Prostate gland (tissue), 2 donors: ENCODE measurements around the gene CCL26. TPM values are rescaled to one million over a fixed set of nuclear protein-coding genes. Genes with fewer than 3 reads are reported as not detected.

Experiments
- DNase-seq: peaks from one replicate; pipeline ENCODE4 v3.0.0-alpha.2; 2019; ENCODE audit warnings: low spot score
- H3K27ac ChIP-seq, 2 donors: fragments of 200-600 bp; sonication (generic); 2 replicates each; pipeline ENCODE4 v1.5.1; 2017 to 2019
- H3K27me3 ChIP-seq: fragments of 200-600 bp; sonication (generic); replicated peaks from 2 replicates; pipeline ENCODE4 v1.5.1; 2019; ENCODE audit not compliant: insufficient read depth
- H3K36me3 ChIP-seq, 2 donors: fragments of 200-600 bp; sonication (generic); 1 replicate in 1 of 2; 2 replicates in 1 of 2; pipeline versions ENCODE4 v1.5.1 to v1.8.1; 2017 to 2019
- H3K4me1 ChIP-seq: fragments of 200-600 bp; sonication (generic); replicated peaks from 2 replicates; pipeline ENCODE4 v1.5.1; 2019
- H3K4me3 ChIP-seq, 2 donors: fragments of 200-600 bp; sonication (generic); 2 replicates each; pipeline ENCODE4 v1.5.1; 2017 to 2019
- H3K9me3 ChIP-seq: fragments of 200-600 bp; sonication (generic); 2 replicates; pipeline ENCODE4 v1.5.1; 2017
- POLR2A ChIP-seq: fragments of 450-650 bp; IDR thresholded peaks from one replicate; pipeline ENCODE4 v1.6.1; 2016; ENCODE audit warnings: antibody characterized with exemption, mild to moderate bottlenecking
- POLR2AphosphoS5 ChIP-seq: sonication (generic); formaldehyde crosslinking; IDR thresholded peaks from one replicate; pipeline ENCODE4 v1.6.1; 2017; ENCODE audit warnings: antibody characterized with exemption
- WGBS: methylation state at CpG from one replicate; pipeline ENCODE4 v1.1.5; 2018; 5-methylcytosine and 5-hydroxymethylcytosine counted together
- intact Hi-C: fragments of 100-400 bp; cut with DNase I; formaldehyde crosslinking; loops from one replicate; pipeline ENCODE4 v1.14.2; 2022
- total RNA-seq, 2 donors: library from RNA; depleted of rRNA; stranded (reverse); fragments of >200 nt; gene quantifications; one replicate each; pipeline ENCODE4 v1.1.0, GENCODE V29; 2016
- TF ChIP-seq, protein P1 (sequence below), 4 experiments: fragments of 200-600 bp in 2 of 4; fragments of 450-650 bp in 2 of 4; sonication (generic) in 2 of 4; IDR thresholded peaks; 1 replicate in 3 of 4; 2 replicates in 1 of 4; pipeline ENCODE4 v1.5.1; 2016 to 2019; ENCODE audit warnings: antibody characterized with exemption in 4 of 4, mild to moderate bottlenecking in 2 of 4, moderate library complexity in 2 of 4

CCL26 gene, protein sequence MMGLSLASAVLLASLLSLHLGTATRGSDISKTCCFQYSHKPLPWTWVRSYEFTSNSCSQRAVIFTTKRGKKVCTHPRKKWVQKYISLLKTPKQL
- not detected for total RNA-seq

DNA sequence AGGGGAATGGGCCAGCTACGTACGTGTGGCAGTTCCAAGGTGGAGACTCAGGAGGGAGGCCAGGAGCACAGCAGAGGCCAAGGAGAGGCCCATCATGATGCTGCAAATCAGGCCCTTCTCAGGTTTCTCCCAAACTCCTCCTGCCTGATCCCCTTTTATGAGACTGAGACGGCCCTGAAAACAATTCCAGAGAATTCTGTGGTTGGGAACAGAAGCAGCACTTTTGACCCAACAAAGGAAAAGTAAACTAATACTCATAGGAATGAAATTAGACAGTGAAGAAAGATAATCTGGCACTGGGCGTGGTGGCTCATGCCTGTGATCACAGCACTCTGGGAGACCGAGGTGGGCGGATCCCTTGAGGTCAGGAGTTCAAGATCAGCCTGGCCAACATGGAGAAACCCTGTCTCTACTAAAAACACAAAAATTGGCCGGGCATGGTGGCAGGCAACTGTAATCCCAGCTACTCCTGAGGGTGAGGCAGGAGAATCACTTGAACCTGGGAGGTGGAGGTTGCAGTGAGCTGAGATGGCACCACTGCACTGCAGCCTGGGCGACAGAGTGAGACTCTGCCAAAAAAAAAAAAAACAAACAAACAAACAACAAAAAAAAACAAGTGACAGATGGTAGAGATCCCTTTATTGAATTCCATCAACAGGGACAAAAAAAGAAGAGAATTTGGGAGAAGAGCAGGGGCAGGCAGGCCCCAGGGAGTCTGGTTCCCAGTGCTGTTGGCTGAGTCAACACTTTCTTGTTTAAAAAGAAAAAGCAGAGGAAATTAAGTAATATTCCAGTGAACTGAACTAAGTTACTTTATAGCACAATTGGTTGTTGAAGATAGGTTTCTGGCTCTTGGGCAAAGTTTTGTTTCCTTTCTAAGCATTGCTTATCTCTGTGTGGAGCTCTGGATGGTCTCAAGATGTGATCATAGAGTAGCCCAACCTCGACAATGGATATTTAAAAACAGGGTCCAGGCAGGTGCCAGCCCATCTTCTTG, at the start of gene CCL26:
Gene CCL26 (minus strand): TSS at position 131 of the 997 bp plus-strand sequence. CDS start 35 bp downstream, at position 96.
- Histone ChIP-seq H3K27ac (no peak within 1 kb of the TSS), H3K36me3 (no peaks in the 10 kb centered on the region), H3K9me3 (no peaks in the 10 kb centered on the region), H3K4me1 (no peaks in the 10 kb centered on the region), H3K4me3 (no peak within 1 kb of the TSS), H3K27me3 (no peaks in the 10 kb centered on the region)
- 63% methylated on average over 9 of the region's 9 CpGs for WGBS
- intact Hi-C loops: no loop called here
- no peak for DNase-seq
- TF ChIP-seq, protein P1, sequence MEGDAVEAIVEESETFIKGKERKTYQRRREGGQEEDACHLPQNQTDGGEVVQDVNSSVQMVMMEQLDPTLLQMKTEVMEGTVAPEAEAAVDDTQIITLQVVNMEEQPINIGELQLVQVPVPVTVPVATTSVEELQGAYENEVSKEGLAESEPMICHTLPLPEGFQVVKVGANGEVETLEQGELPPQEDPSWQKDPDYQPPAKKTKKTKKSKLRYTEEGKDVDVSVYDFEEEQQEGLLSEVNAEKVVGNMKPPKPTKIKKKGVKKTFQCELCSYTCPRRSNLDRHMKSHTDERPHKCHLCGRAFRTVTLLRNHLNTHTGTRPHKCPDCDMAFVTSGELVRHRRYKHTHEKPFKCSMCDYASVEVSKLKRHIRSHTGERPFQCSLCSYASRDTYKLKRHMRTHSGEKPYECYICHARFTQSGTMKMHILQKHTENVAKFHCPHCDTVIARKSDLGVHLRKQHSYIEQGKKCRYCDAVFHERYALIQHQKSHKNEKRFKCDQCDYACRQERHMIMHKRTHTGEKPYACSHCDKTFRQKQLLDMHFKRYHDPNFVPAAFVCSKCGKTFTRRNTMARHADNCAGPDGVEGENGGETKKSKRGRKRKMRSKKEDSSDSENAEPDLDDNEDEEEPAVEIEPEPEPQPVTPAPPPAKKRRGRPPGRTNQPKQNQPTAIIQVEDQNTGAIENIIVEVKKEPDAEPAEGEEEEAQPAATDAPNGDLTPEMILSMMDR (IDR thresholded peaks at IDR 0.05): no peak
- no peak for TF ChIP-seq POLR2AphosphoS5
- no peak for TF ChIP-seq POLR2A

DNA sequence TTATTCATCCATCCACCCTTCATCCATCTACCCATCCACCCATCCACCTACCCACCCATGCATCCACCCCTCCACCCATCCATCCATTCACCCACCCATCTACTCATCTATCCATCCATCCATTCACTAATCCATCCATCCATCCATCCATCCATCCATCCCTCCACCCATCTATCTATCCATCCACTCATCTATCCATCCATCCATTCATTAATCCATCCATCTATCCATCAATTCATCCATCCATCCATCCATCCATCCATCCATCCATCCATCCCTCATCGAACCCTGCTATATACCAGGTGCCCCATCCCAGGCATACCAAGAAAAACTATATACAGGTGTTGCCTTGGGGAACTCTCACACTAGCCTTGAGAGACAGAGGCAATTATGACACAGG, 48.7 kb upstream of the CCL26 start:
- no peak overlapping the region for H3K4me3 ChIP-seq
- H3K36me3 ChIP-seq: no peaks in the 10 kb centered on the region
- no peaks in the 10 kb centered on the region for H3K4me1 ChIP-seq
- WGBS: 97% methylated on average over 1 of the region's 1 CpG
- DNase-seq: no peak
- TF ChIP-seq POLR2A (no peak), POLR2AphosphoS5 (no peak)
- TF ChIP-seq, protein P1 (IDR thresholded peaks at IDR 0.05): no peak
- H3K27ac ChIP-seq: no peak overlapping the region
- intact Hi-C loops: no loop called here
- no peaks in the 10 kb centered on the region for H3K27me3 ChIP-seq
- H3K9me3 ChIP-seq: no peaks in the 10 kb centered on the region

DNA sequence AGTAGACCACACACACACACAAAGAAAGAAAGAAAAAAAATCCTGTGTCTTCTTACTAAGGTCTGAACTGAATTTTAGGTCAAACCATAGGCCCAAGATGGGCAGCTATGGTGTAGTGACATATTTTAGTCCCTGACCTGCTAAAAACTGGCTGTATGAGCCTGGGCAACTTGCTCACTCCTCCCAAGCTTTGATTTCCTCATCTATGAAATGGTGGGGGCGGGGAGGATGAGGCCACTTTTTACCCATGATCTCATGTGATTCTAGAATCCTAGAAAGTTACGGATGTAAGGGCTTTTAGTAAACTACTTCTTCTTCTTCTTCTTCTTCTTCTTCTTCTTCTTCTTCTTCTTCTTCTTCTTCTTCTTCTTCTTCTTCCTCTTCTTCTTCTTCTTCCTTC, 47.7 kb upstream of the CCL26 start:
- no peak overlapping the region for H3K4me3 ChIP-seq

DNA sequence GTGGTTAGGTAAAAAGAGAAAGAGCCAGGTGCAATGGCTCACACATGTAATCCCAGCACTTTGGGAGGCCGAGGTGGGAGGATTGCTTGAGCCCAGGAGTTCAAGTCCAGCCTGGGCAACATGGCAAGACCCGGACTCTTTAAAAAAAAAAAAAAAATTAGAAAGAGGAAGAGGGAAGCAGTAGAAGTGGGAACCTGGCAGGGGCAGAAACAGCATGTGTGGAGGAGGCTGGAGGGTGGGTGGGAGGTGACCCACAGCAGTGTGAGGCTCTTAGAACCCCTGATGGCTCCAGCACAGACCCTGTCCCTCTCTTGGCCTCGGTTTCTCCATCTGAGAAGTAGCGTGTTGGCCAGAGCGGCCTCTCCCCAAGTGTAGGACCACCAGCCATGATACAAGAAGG, 46.5 kb upstream of the CCL26 start:
- H3K27ac ChIP-seq: no peak overlapping the region
- 94% methylated on average over 5 of the region's 5 CpGs for WGBS

More for the DNA sequence above, 47.7 kb upstream of the CCL26 start:
- no peak overlapping the region for H3K27ac ChIP-seq
- H3K36me3 ChIP-seq: no peaks in the 10 kb centered on the region
- TF ChIP-seq POLR2AphosphoS5 (no peak), POLR2A (no peak)
- TF ChIP-seq, protein P1 (IDR thresholded peaks at IDR 0.05): no peak
- intact Hi-C loops: no loop called here
- H3K4me1 ChIP-seq: no peaks in the 10 kb centered on the region
- no peaks in the 10 kb centered on the region for H3K9me3 ChIP-seq
- H3K27me3 ChIP-seq: no peaks in the 10 kb centered on the region
- WGBS: 82% methylated on average over 2 of the region's 2 CpGs
- no peak for DNase-seq

More for the DNA sequence above, 46.5 kb upstream of the CCL26 start:
- H3K4me1 ChIP-seq: no peaks in the 10 kb centered on the region
- no peaks in the 10 kb centered on the region for H3K9me3 ChIP-seq
- no peak for DNase-seq
- intact Hi-C loops: no loop called here
- no peak overlapping the region for H3K4me3 ChIP-seq
- no peaks in the 10 kb centered on the region for H3K36me3 ChIP-seq
- TF ChIP-seq, protein P1 (IDR thresholded peaks at IDR 0.05): no peak
- TF ChIP-seq POLR2AphosphoS5: no peak
- TF ChIP-seq POLR2A: no peak
- H3K27me3 ChIP-seq: no peaks in the 10 kb centered on the region
